ENCODE data around the gene MMD2.

Gene MMD2

GRCh38 chr7:4959893-4960292 lies 906 bp upstream of the MMD2 start:
- DNase-seq (ENCODE audit: low spot score) (no peak), FAIRE-seq (no peak)

DNA sequence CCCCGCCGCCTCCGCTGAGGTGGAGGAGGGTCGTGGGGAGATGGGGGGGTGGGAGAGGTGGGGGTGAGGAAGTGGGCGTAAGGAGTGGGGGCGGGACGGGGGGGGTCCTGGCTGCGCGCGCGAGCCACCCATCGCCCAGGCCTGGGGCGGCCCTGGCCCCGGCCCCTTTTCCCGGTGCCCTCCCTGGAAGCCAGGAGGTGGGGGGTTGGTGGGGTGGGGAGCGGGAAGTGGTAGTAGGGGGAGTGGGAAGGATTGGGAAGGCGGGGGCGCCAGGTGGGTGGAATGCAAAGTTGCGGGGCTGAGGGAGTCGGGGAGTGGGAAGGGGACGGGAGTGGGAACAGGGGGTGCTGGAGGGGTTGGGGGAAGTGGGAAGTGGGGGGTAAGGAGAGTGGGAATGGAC lies 319 bp upstream of the MMD2 start:
- FAIRE-seq (peak; percentile 50), DNase-seq (ENCODE audit: low spot score) (no peak)

- DNase-seq (ENCODE audit: low spot score) (no peak), FAIRE-seq (peak; percentile 61)
Observed at GRCh38 chr7:4957847-4958476, 1.0 kb downstream of the MMD2 start.

GRCh38 chr7:4951903-4952636 lies 6.9 kb downstream of the MMD2 start:
- FAIRE-seq (peak; percentile 81), DNase-seq (ENCODE audit: low spot score) (peak; percentile 79)

DNA sequence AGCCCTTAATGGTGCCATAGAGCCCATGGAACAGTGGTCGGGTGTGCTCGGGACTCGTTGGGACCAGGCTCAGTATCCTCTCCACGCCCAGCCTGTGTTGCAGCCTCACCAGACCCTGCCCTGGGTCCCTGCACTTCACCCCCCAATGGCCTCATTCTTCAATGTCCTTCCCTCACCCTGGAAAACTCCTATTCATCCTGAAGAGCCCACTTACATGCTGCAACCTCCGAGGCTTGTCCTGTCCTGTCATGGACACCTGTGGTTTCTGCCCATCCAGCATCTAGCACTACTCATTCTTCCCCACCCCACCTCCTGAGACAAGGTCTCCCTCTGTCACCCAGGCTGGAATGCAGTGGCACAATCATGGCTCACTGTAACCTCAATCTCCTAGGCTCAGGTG lies 7.7 kb downstream of the MMD2 start:
- DNase-seq (ENCODE audit: low spot score), result no peak
- FAIRE-seq, result peak; percentile 94

DNA sequence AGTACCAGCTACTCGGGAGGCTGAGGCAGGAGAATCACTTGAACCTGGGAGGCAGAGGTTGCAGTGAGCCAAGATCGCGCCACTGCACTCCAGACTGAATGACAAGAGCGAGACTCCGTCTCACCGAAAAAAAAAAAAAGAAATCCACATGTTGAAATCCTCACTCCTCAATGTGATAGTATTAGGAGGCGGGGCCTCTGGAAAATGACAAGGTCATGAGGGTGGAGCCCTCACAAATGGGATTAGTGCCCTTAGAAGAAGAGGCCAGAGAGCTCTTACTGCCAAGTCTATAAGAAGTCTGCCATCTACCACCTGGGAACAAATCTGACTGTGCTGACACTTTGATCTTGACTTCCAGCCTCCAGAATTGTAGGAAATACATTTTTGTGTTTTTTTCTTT lies 10.6 kb downstream of the MMD2 start:
- FAIRE-seq (no peak), DNase-seq (ENCODE audit: low spot score) (no peak)

GRCh38 chr7:4945949-4946348 lies 13.0 kb downstream of the MMD2 start:
- DNase-seq (ENCODE audit: low spot score), result peak; percentile 5
- FAIRE-seq, result peak; percentile 96

DNA sequence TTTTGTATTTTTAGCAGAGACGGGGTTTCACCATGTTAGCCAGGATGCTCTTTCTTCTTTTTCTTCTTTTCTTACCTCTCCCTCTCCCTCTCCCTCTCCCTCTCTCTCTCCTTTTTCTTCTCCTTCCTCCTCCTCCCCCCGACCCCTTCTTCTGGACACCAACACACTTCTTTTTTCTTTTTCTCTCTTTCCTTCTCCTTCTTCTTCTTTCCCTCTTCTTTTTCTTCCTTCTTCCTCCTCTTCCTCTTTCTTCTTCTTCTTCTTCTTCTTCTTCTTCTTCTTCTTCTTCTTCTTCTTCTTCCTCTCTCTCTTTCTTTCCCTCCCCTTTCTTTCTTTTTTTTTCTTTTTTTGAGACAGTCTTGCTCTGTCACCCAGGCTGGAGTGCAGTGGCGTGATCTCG lies 14.0 kb downstream of the MMD2 start:
- DNase-seq (ENCODE audit: low spot score) (no peak), FAIRE-seq (no peak)

DNA sequence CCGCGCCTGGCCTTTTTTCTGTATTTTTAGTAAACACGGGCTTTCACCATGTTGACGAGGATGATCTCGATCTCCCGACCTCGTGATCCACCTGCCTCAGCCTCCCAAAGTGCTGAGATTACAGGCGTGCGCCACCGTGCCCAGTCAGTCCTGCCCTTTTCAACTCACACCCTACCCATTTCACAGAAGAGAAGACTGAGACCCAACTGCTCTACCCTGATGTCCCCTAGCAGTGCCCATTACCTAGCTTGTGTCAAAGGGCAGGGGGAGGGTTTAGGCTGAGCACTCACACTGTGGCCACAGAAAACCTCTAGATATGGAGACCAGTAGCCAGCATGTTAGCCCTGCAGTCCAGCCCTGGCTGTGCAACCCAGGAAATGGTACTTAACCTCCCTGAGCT lies 15.7 kb downstream of the MMD2 start:
- no peak for DNase-seq (ENCODE audit: low spot score)
- FAIRE-seq, result peak; percentile 85

DNA sequence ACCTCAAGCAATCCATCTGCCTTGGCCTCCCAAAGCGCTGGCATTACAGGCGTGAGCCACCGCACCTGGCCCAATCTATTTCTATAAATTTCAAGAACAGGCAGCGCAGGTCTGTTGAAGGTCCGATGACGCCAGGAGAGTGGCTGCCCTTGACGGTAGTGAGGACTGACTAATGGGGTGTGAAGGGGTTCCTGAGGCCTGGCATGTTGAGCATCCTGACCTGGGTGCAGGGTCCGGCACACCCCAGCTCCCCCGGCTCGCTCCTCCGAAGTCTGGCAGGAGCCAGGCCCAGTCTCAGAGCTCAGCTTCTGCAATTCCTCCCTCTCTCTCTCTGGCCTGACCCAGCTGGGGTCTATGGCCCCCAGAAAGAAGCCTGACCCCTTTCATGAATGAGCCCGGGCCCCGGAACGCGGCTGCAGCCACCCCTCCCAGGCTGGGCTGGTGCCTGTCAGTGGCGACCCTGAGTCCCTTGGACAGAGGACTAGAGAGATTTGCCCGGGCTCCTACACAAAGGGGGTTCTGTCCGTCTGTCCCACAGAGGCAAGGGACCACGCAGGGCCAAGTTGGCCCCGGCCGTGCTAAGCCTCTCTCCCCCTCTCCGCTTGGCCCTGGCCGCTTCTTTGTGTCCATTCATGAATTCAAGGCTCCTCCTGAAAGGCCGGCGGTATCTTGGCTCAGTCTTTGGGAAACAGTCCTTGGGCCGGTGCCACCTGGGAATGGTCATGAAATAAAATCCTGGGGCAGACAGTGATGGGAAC lies 18.8 kb downstream of the MMD2 start:
- DNase-seq (ENCODE audit: low spot score) (no peak), FAIRE-seq (no peak)

- DNase-seq (ENCODE audit: low spot score) (no peak), FAIRE-seq (no peak)
Observed at GRCh38 chr7:4937411-4937810, 21.6 kb downstream of the MMD2 start.

DNA sequence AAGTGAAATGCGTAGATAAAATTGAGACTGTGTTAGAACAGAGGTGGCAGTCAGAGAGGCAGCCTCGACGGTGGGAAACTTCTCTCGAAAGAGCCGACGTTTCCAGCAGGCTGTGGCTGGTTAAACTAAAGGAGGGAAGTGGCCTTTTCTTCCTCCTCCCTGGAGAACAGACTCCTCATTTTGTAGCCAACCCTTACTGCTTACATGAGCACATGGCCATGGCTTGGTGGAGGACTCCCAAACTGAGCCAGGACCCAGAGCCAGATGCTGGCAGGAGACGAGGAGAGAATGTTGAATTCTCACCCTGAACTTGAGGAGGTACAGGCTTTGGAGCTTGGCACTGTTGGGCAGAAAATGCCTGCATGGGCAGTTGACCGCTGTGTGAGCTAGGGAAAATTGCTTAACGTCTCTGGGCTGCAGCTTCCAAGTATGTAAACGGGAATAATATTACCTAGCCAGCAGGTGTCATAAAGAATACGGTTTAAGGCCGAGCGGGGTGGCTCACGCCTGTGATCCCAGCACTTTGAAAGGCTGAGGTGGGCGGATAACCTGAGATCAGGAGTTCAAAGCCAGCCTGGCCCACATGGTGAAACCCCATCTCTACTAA lies 24.5 kb downstream of the MMD2 start:
- DNase-seq (ENCODE audit: low spot score) (no peak), FAIRE-seq (peak; percentile 48)

DNA sequence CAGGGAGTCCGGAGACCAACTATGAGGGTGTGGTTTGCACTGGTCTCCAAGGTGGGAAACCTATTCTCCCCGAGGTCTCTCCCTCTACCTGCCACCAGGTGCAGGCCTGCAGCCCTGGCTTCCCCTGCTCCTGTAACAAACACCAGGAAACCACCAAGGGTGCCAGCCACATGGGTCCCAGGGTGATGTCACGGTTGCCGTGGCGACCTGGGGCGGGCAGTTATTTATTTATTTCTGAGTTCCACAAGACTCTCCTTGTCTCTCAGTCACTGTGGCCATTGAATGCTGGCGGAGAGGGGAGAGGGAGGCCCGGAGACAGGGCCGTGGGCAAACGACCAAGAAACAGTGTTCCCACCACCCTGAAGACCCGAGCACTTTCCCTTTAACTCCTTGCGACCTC lies 27.0 kb downstream of the MMD2 start:
- FAIRE-seq (peak; percentile 46), DNase-seq (ENCODE audit: low spot score) (peak; percentile 77)

GRCh38 chr7:4929005-4929404 lies 30.0 kb downstream of the MMD2 start:
- FAIRE-seq (no peak), DNase-seq (ENCODE audit: low spot score) (no peak)

- DNase-seq (ENCODE audit: low spot score) (no peak), FAIRE-seq (peak; percentile 93)
Observed at GRCh38 chr7:4928445-4928844, 30.5 kb downstream of the MMD2 start.

- FAIRE-seq, result peak; percentile 62
Observed at GRCh38 chr7:4919969-4920766, 38.8 kb downstream of the MMD2 start.

DNA sequence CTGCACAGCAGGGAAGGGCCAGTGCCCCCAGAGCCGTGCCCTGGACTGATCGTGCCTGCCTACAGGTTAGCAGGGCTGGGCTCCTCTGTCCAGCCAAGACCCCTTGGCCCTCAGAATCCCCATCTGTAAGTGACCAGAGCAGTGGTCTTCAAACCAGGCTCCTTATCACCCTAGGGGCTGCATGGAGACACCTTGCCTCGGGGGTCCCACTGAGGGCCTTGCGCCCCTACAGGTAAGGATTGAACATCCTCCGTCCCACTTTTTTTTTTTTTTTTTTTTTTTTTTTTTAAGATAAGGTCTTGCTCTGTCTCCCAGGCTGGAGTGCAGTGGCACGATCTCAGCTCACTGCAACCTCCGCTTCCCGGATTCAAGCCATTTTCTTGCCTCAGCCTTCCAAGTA lies 42.9 kb downstream of the MMD2 start:
- DNase-seq (ENCODE audit: low spot score), result no peak
- peak; percentile 46 for FAIRE-seq

More at GRCh38 chr7:4919969-4920766, 38.8 kb downstream of the MMD2 start:
- DNase-seq (ENCODE audit: low spot score), result no peak

- FAIRE-seq (no peak), DNase-seq (ENCODE audit: low spot score) (no peak)
Observed at GRCh38 chr7:4911111-4911828, 47.7 kb downstream of the MMD2 start.

GRCh38 chr7:4906682-4907081 lies 52.3 kb downstream of the MMD2 start:
- FAIRE-seq (peak; percentile 96), DNase-seq (ENCODE audit: low spot score) (no peak)

- FAIRE-seq (no peak), DNase-seq (ENCODE audit: low spot score) (no peak)
Observed at GRCh38 chr7:4905171-4905570, 53.8 kb downstream of the MMD2 start.
